ENCODE data around the gene MAGED1. TPM values are rescaled to one million over a fixed set of nuclear protein-coding genes. Genes with fewer than 3 reads are reported as not detected.

The MAGED1 gene, protein sequence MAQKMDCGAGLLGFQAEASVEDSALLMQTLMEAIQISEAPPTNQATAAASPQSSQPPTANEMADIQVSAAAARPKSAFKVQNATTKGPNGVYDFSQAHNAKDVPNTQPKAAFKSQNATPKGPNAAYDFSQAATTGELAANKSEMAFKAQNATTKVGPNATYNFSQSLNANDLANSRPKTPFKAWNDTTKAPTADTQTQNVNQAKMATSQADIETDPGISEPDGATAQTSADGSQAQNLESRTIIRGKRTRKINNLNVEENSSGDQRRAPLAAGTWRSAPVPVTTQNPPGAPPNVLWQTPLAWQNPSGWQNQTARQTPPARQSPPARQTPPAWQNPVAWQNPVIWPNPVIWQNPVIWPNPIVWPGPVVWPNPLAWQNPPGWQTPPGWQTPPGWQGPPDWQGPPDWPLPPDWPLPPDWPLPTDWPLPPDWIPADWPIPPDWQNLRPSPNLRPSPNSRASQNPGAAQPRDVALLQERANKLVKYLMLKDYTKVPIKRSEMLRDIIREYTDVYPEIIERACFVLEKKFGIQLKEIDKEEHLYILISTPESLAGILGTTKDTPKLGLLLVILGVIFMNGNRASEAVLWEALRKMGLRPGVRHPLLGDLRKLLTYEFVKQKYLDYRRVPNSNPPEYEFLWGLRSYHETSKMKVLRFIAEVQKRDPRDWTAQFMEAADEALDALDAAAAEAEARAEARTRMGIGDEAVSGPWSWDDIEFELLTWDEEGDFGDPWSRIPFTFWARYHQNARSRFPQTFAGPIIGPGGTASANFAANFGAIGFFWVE
- 111 and 134 TPM in 2 replicates for total RNA-seq

DNA sequence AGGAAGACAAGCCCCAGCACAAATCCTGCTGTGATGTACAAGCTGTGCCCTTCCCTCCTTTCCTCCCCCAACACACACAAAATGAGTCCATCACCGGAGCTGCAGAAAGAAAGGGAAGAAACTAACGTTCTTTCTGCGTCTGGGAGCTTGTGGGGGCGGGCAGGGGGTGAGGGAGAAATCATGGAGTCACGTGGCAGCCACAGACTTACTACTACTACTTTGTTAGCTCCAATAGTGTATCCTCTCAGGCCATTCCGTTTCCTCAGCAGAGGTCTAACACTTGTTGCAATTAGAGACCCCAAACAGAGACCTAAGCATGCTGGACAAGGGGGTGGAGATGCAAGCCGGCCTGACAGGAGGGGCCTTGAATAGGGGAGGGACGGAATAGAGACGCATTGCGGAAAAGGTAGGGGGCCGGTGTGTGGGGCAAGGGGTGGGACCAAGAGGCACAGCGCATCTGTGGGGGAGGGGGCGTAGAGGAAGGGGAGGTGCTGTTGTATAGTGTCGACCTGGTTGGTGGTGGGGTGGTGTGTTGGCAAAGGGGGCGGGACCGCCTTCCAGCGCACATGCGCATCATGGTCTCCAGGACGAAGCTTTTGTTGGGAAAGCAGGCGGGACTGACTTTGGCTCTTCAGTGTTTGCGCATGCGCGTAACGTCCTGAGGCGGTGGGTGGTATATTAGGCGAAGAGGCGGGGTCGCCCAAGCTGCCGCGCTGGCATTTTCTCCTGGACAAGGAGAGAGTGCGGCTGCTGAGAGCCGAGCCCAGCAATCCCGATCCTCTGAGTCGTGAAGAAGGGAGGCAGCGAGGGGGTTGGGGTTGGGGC, at the start of gene MAGED1:
TSS of gene MAGED1 (plus strand) at position 703 of the 825 bp plus-strand sequence. CDS start 682 bp downstream, outside the sequence.

Other genes with a start within 250 kb of the MAGED1 start
- not detected in 2 replicates for gene CENPVL2, start 210.8 kb upstream of the MAGED1 start, total RNA-seq
- not detected in 2 replicates for gene CENPVL1, start 183.1 kb upstream of the MAGED1 start, total RNA-seq
- gene GSPT2, start 150.2 kb upstream of the MAGED1 start, total RNA-seq = 2.0 and 3.3 TPM in 2 replicates
- 0.63 and 4.7 TPM in 2 replicates for gene MAGED4B, start 175.6 kb downstream of the MAGED1 start, total RNA-seq

All from airway epithelial cell (primary cell).